H1 (cell line): ENCODE data around the gene MYH9. TPM values are rescaled to one million over a fixed set of nuclear protein-coding genes. Genes with fewer than 3 reads are reported as not detected.

Experiments
- CTCF ChIA-PET: fragments of 300-600 bp; sonication (Branson Sonifier 250); formaldehyde crosslinking; loops from one replicate; lab custom pipeline; 2021; ENCODE audit not compliant: partially characterized antibody; lab: Charles Lee
- POLR2A ChIA-PET: fragments of 300-600 bp; sonication (Branson Sonifier 250); formaldehyde crosslinking; loops from one replicate; lab custom pipeline; 2021; ENCODE audit warnings: inconsistent platforms; ENCODE audit not compliant: partially characterized antibody; lab: Charles Lee
- DNase-seq, 2 experiments: peaks; one replicate each; pipeline versions ENCODE4 v3.0.0 to v3.0.0-alpha.2; 2010 to 2022; ENCODE audit warnings: low spot score in 2 of 2, low read depth in 1 of 2, mixed read lengths in 1 of 2
- FAIRE-seq: peaks from 2 replicates; lab custom pipeline; 2011; peaks lifted over from hg19 to GRCh38; lab: Jason Lieb, UNC
- H2AFZ ChIP-seq: 2 replicates; pipeline ENCODE4 v1.8.1; 2012; ENCODE audit warnings: low read length, inconsistent platforms
- H2AK5ac ChIP-seq: 2 replicates; pipeline ENCODE4 v1.6.1; 2013; ENCODE audit warnings: low read depth, low read length
- H2BK120ac ChIP-seq: replicated peaks from 2 replicates; pipeline ENCODE3; 2013; ENCODE audit warnings: low read depth, low read length, inconsistent platforms
- H2BK12ac ChIP-seq: 2 replicates; pipeline ENCODE4 v1.6.1; 2013; ENCODE audit warnings: low read depth, low read length
- H2BK15ac ChIP-seq: 2 replicates; pipeline ENCODE4 v1.6.1; 2013; ENCODE audit warnings: low read length
- H2BK20ac ChIP-seq: 2 replicates; pipeline ENCODE4 v1.6.1; 2013; ENCODE audit warnings: low read length
- H2BK5ac ChIP-seq: 2 replicates; pipeline ENCODE4 v1.6.1; 2013; ENCODE audit warnings: low read depth, low read length
- H3K14ac ChIP-seq: 2 replicates; pipeline ENCODE4 v1.6.1; 2013; ENCODE audit warnings: inconsistent platforms; ENCODE audit not compliant: insufficient read length
- H3K18ac ChIP-seq: 2 replicates; pipeline ENCODE4 v1.6.1; 2013; ENCODE audit warnings: low read length; ENCODE audit errors: extremely low read depth
- H3K23ac ChIP-seq: 2 replicates; pipeline ENCODE4 v1.6.1; 2013; ENCODE audit warnings: inconsistent platforms; ENCODE audit not compliant: insufficient read length
- H3K23me2 ChIP-seq: 2 replicates; pipeline ENCODE4 v1.6.1; 2013; ENCODE audit warnings: low read depth, low read length
- H3K27ac ChIP-seq: 2 replicates; pipeline ENCODE4 v1.6.1; 2011; ENCODE audit warnings: low read depth, low read length, inconsistent platforms
- H3K27me3 ChIP-seq, 4 experiments: replicated peaks in 1 of 4; 1 replicate in 1 of 4; 2 replicates in 3 of 4; pipeline versions ENCODE4 v1.6.1 to v1.8.1; 2011 to 2013; ENCODE audit warnings: low read length in 3 of 4, mild to moderate bottlenecking in 3 of 4, inconsistent platforms in 2 of 4, mixed read lengths in 2 of 4, moderate library complexity in 1 of 4; ENCODE audit not compliant: control insufficient read depth in 3 of 4, insufficient read depth in 3 of 4; ENCODE audit errors: extremely low read depth in 1 of 4
- H3K36me3 ChIP-seq, 4 experiments: 2 replicates each; pipeline versions ENCODE4 v1.6.1 to v1.8.1; 2011 to 2013; ENCODE audit warnings: mild to moderate bottlenecking in 4 of 4, low read length in 3 of 4, moderate library complexity in 2 of 4, control low read depth in 1 of 4, inconsistent platforms in 1 of 4; ENCODE audit not compliant: insufficient read depth in 4 of 4, control insufficient read depth in 2 of 4
- H3K4ac ChIP-seq: replicated peaks from 2 replicates; pipeline ENCODE3; 2013; ENCODE audit warnings: low read length, low read depth, mixed read lengths, inconsistent platforms; ENCODE audit not compliant: insufficient read length
- H3K4me1 ChIP-seq, 4 experiments: replicated peaks in 1 of 4; 1 replicate in 1 of 4; 2 replicates in 3 of 4; pipeline versions ENCODE4 v1.6.1 to v1.8.1; 2011 to 2013; ENCODE audit warnings: low read length in 3 of 4, inconsistent platforms in 2 of 4, mixed read lengths in 1 of 4; ENCODE audit not compliant: insufficient read depth in 4 of 4, control insufficient read depth in 3 of 4
- H3K4me2 ChIP-seq, 2 experiments: 2 replicates each; pipeline versions ENCODE4 v1.6.1 to v1.8.1; 2011 to 2013; ENCODE audit warnings: low read depth in 2 of 2, low read length in 2 of 2, control low read depth in 1 of 2, inconsistent platforms in 1 of 2, mild to moderate bottlenecking in 1 of 2; ENCODE audit not compliant: insufficient read depth in 1 of 2
- H3K4me3 ChIP-seq, 4 experiments: fragments of 200-600, 300-600 bp in 1 of 4; sonication (generic), shearing (Covaris generic), sonication (Bioruptor Twin) in 1 of 4; 2 replicates each; pipeline versions ENCODE4 v1.5.1 to v1.8.1; 2011 to 2016; ENCODE audit warnings: low read length in 4 of 4, low read depth in 3 of 4, control low read depth in 2 of 4, inconsistent platforms in 2 of 4, mild to moderate bottlenecking in 2 of 4, mixed read lengths in 1 of 4, moderate library complexity in 1 of 4; ENCODE audit not compliant: insufficient read depth in 2 of 4; ENCODE audit errors: extremely low read depth in 1 of 4
- H3K56ac ChIP-seq: replicated peaks from 2 replicates; pipeline ENCODE3; 2013; ENCODE audit warnings: low read depth, mild to moderate bottlenecking, mixed read lengths, low read length, inconsistent platforms; ENCODE audit not compliant: insufficient read length
- H3K79me1 ChIP-seq: 2 replicates; pipeline ENCODE4 v1.6.1; 2013; ENCODE audit warnings: low read depth, low read length, control low read depth
- H3K79me2 ChIP-seq, 2 experiments: 2 replicates each; pipeline versions ENCODE4 v1.6.1 to v1.8.1; 2012 to 2013; ENCODE audit warnings: low read length in 2 of 2, mild to moderate bottlenecking in 2 of 2, inconsistent platforms in 1 of 2; ENCODE audit not compliant: insufficient read depth in 2 of 2, control insufficient read depth in 1 of 2
- H3K9ac ChIP-seq, 4 experiments: replicated peaks in 1 of 4; 1 replicate in 1 of 4; 2 replicates in 3 of 4; pipeline versions ENCODE4 v1.6.1 to v1.8.1; 2011 to 2013; ENCODE audit warnings: low read depth in 3 of 4, low read length in 3 of 4, control low read depth in 2 of 4, mild to moderate bottlenecking in 2 of 4, moderate library complexity in 2 of 4, inconsistent platforms in 1 of 4; ENCODE audit errors: extremely low read depth in 1 of 4
- H3K9me3 ChIP-seq, 2 experiments: 2 replicates each; pipeline versions ENCODE4 v1.6.1 to v1.8.1; 2012 to 2013; ENCODE audit warnings: mild to moderate bottlenecking in 2 of 2, moderate library complexity in 2 of 2, control low read depth in 1 of 2, inconsistent platforms in 1 of 2, low read depth in 1 of 2, low read length in 1 of 2, mixed read lengths in 1 of 2; ENCODE audit not compliant: insufficient read depth in 2 of 2
- H4K20me1 ChIP-seq, 2 experiments: replicated peaks in 1 of 2; 2 replicates each; pipeline versions ENCODE3 to v1.8.1; 2011 to 2013; ENCODE audit warnings: inconsistent platforms in 2 of 2, low read length in 2 of 2, mild to moderate bottlenecking in 1 of 2; ENCODE audit not compliant: insufficient read depth in 2 of 2, control insufficient read depth in 1 of 2
- H4K5ac ChIP-seq: 2 replicates; pipeline ENCODE4 v1.6.1; 2013; ENCODE audit warnings: low read length, low read depth, mixed read lengths, inconsistent platforms; ENCODE audit not compliant: insufficient read length
- H4K8ac ChIP-seq: 2 replicates; pipeline ENCODE4 v1.8.0; 2013; ENCODE audit warnings: mild to moderate bottlenecking, moderate library complexity, low read length, inconsistent platforms; ENCODE audit not compliant: insufficient read depth; ENCODE audit errors: extremely low read depth
- H4K91ac ChIP-seq: replicated peaks from 2 replicates; pipeline ENCODE3; 2013; ENCODE audit warnings: low read length, mixed read lengths, inconsistent platforms; ENCODE audit not compliant: insufficient read length
- CEBPB ChIP-seq: IDR thresholded peaks from 2 replicates; pipeline ENCODE4 v1.6.1; 2012; ENCODE audit warnings: low read depth, low read length
- RNF2 ChIP-seq: fragments of 200-900, 300-1000 bp; sonication (generic); IDR thresholded peaks from 2 replicates; pipeline ENCODE4 v1.7.1; 2016; ENCODE audit warnings: borderline replicate concordance, low read depth, mild to moderate bottlenecking, antibody characterized with exemption, low read length; ENCODE audit not compliant: poor library complexity, severe bottlenecking; ENCODE audit errors: missing control alignments
- SRF ChIP-seq: IDR thresholded peaks from 2 replicates; pipeline ENCODE4 v1.6.1; 2011; ENCODE audit warnings: mild to moderate bottlenecking, low read depth, low read length, moderate library complexity
- SUZ12 ChIP-seq: fragments of 200-600 bp; sonication (generic); IDR thresholded peaks from 2 replicates; pipeline ENCODE4 v1.6.1; 2012; ENCODE audit warnings: mild to moderate bottlenecking, inconsistent platforms, low read length, moderate library complexity, mixed read lengths
- WGBS, 2 experiments: shearing (Covaris generic) in 1 of 2; methylation state at CpG; one replicate each; pipeline versions ENCODE4 v1.1.6 to v1.1.7; 2013 to 2015; ENCODE audit warnings: low lambda C conversion rate in 2 of 2, mixed read lengths in 2 of 2, inconsistent platforms in 1 of 2, low coverage in 1 of 2, missing lambda C conversion rate in 1 of 2; ENCODE audit not compliant: insufficient replicate concordance in 2 of 2, insufficient coverage in 1 of 2, insufficient read length in 1 of 2; ENCODE audit errors: extremely low coverage in 1 of 2, missing lambda C conversion rate in 1 of 2; 5-methylcytosine and 5-hydroxymethylcytosine counted together
- polyA plus RNA-seq, 7 experiments: library from polyadenylated mRNA; depleted of rRNA in 3 of 7; stranded (reverse) in 5 of 7; unstranded in 2 of 7; fragments of >200 nt in 5 of 7; fragments of 200-250 nt in 2 of 7; gene quantifications; 1 replicate in 5 of 7; 2 replicates in 1 of 7; 4 replicates in 1 of 7; pipeline versions ENCODE4 v1.2.1 to v1.2.3, GENCODE V29; 2011 to 2013; ENCODE audit warnings: missing spikeins in 2 of 7, mixed read lengths in 2 of 7
- total RNA-seq: library from RNA; stranded (reverse); fragmentation: NEBNext Ultra II Directional; extraction: Animal tissue kit (Norgen Biotek cat#: 25700); gene quantifications from 2 replicates; pipeline ENCODE4 v1.2.1, GENCODE V29; 2021

MYH9 gene
- total and polyA plus RNA-seq, 2 of the 8 experiments (the other 6 are each of a cell fraction or from before 2014, with no cell fraction given): 24.9 to 322 TPM

GRCh38 chr22:36304429-36304828, 83.3 kb downstream of the MYH9 start:
- no peaks in the 10 kb centered on the region for H3K4me1 ChIP-seq
- peaks cover 43 to 84% (median 78%) of the 10 kb centered on the region in 4 experiments for H3K36me3 ChIP-seq
- no peak overlapping the region for H3K23ac ChIP-seq
- H2BK5ac ChIP-seq: no peak overlapping the region
- no peak overlapping the region for H3K9ac ChIP-seq
- H3K23me2 ChIP-seq: no peaks in the 10 kb centered on the region
- H2BK12ac ChIP-seq: no peak overlapping the region
- no peak overlapping the region for H4K5ac ChIP-seq
- CTCF ChIA-PET: interaction anchor here (1.1 to 17.3 kb wide), 6 partner anchors 18 to 207 kb away, joined by 3 to 159 read pairs (median 3); no protein-coding TSS in a partner anchor
- POLR2A ChIA-PET: interaction anchor here (0.7 to 2.0 kb wide), 3 partner anchors 11 to 30 kb away, joined by 3 to 6 read pairs (median 4); no protein-coding TSS in a partner anchor
- no peak for FAIRE-seq
- H3K56ac ChIP-seq: no peak overlapping the region
- H3K9me3 ChIP-seq: no peaks in the 10 kb centered on the region
- H3K4ac ChIP-seq: no peak overlapping the region
- no peak for DNase-seq
- TF ChIP-seq RNF2 (no peak), SUZ12 (no peak), SRF (no peak), CEBPB (no peak)
- H3K27me3 ChIP-seq: no peaks in the 10 kb centered on the region
- no peak overlapping the region for H3K14ac ChIP-seq
- no peaks in the 10 kb centered on the region for H3K79me1 ChIP-seq
- no peak overlapping the region for H4K91ac ChIP-seq
- no peaks in the 10 kb centered on the region for H3K79me2 ChIP-seq
- H2BK15ac ChIP-seq: no peak overlapping the region
- no peak overlapping the region for H3K4me2 ChIP-seq
- no peak overlapping the region for H4K8ac ChIP-seq
- peaks cover 3 to 11% of the 10 kb centered on the region in 2 experiments for H4K20me1 ChIP-seq
- H3K27ac ChIP-seq: no peak overlapping the region
- H2BK120ac ChIP-seq: no peak overlapping the region
- H3K18ac ChIP-seq: no peak overlapping the region
- H2BK20ac ChIP-seq: no peak overlapping the region
- no peak overlapping the region for H2AK5ac ChIP-seq
- no peak overlapping the region for H3K4me3 ChIP-seq
- H2AFZ ChIP-seq: no peak overlapping the region
- 91% methylated on average over 8 of the region's 10 CpGs; no CpG with 5 or more reads in 1 of the 2 experiments for WGBS, 2 experiments
